DND-41 (cell line): ENCODE measurements around the gene DLG2.

Experiments used
- EZH2 ChIP-seq: IDR thresholded peaks from 3 replicates; pipeline ENCODE4 v1.6.1; 2012; ENCODE audit warnings: borderline replicate concordance, low read depth, mild to moderate bottlenecking, moderate library complexity, low read length, inconsistent platforms; ENCODE audit not compliant: severe bottlenecking
- TF ChIP-seq, protein P1 (sequence below): IDR thresholded peaks from 2 replicates; pipeline ENCODE4 v1.5.1; 2012; ENCODE audit warnings: borderline replicate concordance, low read length, moderate library complexity, mild to moderate bottlenecking; ENCODE audit not compliant: poor library complexity, severe bottlenecking; ENCODE audit errors: extremely low read depth

DNA sequence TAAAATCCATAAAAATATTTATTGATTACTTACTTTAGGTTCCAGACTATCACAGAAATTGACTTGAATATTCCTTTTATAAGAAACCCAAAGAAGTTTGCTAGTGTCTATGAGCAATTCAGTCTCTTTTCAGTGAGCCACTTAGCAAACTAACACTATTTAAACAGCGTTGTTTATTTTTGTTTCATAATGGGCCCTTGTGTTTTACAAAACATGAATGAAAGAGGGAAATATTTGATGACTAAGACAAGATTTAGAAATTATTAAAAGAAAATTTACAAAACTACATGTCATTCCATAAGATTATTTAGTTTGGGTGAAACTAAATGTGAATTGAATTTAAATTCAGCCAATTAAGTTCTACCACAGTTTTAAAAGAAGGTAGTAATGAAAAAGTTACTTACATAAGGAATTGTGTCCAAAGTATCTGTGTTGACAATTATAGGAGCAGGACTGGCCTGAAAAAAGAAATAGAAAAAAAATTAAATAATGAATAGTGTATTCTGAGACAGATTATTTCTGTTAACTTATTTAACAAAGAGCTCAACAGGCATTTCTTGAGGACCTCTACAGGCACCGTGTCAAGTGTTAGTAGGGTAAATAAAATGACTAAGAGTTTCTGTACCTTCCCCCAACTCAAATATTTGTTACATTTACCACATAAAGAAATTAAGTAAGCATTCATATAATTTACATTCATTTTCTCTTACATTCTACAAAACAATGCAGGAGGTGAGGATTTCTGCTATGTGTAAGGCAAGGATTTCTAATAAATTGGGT lies 1376.1 kb downstream of the DLG2 start:
- TF ChIP-seq, protein P1, sequence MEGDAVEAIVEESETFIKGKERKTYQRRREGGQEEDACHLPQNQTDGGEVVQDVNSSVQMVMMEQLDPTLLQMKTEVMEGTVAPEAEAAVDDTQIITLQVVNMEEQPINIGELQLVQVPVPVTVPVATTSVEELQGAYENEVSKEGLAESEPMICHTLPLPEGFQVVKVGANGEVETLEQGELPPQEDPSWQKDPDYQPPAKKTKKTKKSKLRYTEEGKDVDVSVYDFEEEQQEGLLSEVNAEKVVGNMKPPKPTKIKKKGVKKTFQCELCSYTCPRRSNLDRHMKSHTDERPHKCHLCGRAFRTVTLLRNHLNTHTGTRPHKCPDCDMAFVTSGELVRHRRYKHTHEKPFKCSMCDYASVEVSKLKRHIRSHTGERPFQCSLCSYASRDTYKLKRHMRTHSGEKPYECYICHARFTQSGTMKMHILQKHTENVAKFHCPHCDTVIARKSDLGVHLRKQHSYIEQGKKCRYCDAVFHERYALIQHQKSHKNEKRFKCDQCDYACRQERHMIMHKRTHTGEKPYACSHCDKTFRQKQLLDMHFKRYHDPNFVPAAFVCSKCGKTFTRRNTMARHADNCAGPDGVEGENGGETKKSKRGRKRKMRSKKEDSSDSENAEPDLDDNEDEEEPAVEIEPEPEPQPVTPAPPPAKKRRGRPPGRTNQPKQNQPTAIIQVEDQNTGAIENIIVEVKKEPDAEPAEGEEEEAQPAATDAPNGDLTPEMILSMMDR: no peak
- no peak for TF ChIP-seq EZH2
